NCI-H2227 (cell line): ENCODE measurements around the gene TATDN2.
"Not testable (repeated sequence)": the region's sequence is repeated elsewhere in the genome, so short reads cannot be mapped to it uniquely, and the experiment has no call there.

Source experiments
- DNase-seq: peaks from one replicate; lab custom pipeline; 2025; ENCODE audit not compliant: unreplicated experiment; lab: John Stamatoyannopoulos, UW

Gene TATDN2

GRCh38 chr3:10289077-10289476, 40.8 kb downstream of the TATDN2 start:
- DNase-seq, result no peak

DNA sequence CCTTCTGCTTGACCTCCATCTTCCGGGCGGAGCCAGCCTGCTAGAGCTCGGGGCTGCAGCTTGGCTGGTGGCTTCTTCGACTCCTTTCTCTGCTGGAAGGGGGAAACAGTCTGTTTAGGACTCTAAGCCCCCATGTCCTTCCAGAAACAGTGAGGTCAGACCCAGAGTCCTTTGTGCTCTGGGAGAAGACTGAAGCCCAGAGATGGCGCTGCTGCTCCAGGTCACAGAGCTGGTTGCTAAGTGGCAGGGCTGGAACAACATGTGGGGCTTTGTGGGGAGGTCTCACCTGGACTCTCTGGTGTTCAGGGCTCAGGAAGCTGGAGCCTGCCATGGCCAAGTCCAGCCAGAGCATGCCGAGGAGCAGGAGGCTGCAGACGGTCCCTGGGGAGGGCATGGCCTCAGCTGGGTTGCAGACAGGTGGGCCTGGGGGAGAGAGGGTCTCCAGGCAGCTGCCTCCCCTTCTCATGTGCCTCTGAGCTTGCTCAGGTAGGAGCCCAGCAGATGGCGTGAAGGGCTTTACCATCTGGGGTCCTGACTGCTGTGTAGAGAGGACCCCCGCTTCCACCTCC, 41.6 kb downstream of the TATDN2 start:
- DNase-seq, result no peak

DNA sequence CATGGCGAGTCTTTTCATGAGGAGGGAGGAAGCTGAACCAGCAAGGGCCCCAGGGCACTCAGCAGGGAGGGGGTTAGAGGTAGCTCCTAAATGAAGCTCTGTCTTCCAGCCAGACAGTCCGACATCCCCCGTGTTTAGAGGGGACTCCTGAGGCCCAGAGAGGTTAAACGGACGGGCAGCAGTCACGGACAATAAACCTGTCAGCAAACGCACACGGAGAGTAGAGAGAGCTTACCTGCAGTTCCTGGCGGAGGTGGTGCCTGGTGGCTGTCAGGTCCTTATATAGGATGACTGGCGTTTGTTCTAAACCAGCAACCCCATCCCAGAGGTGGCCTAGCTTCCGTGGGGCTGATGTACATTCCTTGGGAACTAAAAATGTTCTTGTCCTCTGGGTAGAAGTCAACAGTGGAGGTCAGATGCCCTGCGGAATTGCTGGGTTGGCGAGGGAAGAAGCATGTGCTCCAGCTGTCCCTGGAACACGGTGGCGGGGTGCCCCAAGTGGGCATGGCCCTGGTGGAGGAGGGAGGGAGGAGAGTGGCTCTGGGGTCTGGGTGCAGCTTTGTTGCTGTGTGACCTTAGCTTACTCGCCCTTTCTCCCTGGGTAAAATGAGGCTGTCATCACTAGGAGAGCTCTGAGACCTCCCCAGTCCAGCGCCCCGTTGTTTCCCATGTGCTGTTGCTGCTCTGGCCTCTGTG, 42.4 kb downstream of the TATDN2 start:
- DNase-seq, result no peak

GRCh38 chr3:10291641-10292040, 43.4 kb downstream of the TATDN2 start:
- DNase-seq, result no peak

- DNase-seq, result no peak
Measured at GRCh38 chr3:10292505-10293419, 44.5 kb downstream of the TATDN2 start, which contains the start of gene GHRL. Gene GHRL (minus strand): TSS chr3:10292947. CDS start chr3:10290180, 2,767 bp downstream.

DNA sequence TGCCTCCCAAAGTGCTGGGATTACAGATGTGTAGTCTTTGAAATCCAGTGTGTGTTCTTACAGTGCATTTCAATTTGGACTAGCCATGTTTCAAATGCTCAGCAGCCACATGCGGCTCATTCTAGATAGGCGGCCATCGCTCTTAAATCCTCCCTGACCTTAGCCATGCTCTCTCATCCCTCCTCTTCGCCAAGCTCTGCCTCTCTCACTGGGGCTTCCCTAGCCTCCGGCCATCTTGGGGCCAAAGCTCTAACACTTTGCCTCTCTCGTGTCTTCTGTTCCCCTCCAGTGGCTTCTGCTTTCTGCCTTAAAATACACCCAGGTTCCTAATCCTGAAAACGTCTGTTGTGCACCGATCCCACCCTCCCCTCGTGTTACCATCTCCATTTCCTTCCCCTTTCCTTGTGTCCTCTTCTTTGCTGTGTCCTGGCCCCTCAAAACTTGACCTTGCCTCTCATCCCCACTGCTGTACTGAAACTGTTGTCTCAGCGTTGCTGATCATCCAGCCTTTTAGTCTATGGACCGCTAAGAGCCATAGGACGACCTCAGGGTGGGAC, 45.8 kb downstream of the TATDN2 start:
- no peak for DNase-seq

DNA sequence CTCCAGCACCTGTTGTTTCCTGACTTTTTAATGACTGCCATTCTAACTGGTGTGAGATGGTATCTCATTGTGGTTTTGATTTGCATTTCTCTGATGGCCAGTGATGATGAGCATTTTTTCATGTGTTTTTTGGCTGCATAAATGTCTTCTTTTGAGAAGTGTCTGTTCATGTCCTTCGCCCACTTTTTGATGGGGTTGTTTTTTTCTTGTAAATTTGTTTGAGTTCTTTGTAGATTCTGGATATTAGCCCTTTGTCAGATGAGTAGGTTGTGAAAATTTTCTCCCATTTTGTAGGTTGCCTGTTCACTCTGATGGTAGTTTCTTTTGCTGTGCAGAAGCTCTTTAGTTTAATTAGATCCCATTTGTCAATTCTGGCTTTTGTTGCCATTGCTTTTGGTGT, 49.8 kb downstream of the TATDN2 start:
- DNase-seq, result not testable (repeated sequence)

- DNase-seq, result no peak
Measured at GRCh38 chr3:10299175-10299574, 50.9 kb downstream of the TATDN2 start.

DNA sequence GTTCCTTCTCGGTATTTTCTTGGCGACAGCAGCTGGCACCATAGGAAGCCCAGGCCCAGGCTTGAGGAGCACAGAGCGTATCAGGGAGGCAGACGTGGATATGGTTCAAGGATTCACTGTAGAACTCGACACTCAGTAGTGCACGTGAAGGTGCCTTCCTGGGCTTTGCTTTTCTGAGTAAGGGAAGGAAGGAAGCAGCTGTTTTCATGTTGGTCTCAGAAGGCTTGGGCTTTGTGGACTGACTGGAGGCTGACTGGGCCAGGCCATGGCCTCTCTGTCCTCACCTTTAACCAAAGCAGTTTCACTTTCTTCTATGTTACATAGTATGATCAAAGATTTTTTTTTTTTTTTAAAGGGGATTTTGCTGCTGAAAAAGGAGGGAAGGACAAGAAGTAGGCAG, 51.4 kb downstream of the TATDN2 start:
- DNase-seq, result no peak

DNA sequence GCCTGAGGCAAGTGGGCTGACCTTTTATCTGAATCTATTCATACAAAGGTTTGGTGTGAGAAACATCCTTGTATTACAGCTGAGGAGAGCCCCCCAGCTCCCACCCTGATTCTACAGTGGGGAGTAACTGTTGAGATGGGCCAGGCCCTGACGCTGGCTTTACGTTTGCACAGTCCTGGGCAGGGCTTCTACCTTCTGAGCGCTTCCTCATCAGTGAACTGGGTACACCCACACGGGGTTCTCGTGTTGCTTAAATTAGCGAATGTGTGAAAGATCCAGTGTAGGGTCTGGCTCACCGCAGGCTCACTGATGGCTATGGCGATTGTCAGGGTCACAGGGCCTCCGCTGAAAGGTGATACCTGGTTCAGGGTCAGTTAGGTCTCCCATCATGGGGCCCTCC, 51.8 kb downstream of the TATDN2 start:
- DNase-seq, result no peak

DNA sequence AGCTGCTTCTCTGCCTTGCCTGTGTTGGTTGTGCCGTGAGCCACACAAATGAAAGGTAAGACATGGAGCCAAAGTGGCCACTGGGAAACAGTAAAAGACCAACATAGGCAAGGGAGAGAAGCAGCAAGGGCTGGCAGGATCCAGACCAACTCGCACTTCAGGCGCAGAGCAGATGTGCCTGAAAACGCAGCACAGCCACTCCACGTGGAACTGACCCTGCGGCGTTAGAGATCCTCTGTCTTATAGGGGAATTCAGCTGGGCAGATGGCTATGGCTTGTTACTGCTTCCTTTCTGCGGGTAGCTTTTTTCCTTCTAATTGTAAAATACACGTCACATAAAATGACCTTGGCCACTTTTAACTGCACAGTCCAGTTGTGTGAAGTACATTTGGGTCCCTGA, 54.8 kb downstream of the TATDN2 start:
- DNase-seq, result no peak

DNA sequence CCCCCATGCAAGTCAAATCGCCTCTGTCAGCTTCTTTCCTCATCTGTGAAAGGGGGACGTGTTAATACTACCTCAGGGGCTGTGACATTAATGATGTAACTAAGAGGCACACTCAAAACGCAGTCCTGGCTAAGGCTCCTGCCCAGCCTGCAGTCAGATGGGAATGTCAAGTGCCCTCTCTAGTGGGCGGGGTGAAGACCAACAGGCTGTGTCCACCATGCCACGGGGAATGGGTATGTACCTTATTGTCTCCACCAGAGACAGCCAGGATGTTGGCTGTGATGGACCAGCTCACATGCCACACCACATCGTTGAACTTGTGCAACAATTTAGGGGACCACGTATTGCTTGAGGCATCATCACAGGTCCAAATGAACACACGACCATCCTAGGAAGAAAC, 55.5 kb downstream of the TATDN2 start:
- no peak for DNase-seq

DNA sequence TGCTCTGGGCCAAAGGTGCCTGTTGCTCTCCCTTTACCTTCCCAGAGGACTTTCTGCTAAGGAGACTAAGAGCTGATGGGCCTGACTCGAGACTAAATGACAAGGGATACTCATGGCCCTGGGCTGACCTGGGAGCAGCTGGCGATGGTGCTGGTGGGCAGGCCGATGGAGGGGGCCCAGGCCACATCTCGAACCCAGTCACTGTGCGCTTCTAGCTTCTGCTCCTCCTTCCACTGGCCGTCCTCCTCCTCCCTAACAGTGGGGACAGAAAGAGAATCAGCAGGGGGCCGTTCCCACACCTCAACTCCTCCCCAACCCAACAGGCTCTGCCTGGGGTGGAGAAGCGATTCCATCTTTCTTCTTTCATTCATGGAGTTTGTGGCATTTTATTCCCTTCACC, 56.6 kb downstream of the TATDN2 start:
- DNase-seq, result no peak

DNA sequence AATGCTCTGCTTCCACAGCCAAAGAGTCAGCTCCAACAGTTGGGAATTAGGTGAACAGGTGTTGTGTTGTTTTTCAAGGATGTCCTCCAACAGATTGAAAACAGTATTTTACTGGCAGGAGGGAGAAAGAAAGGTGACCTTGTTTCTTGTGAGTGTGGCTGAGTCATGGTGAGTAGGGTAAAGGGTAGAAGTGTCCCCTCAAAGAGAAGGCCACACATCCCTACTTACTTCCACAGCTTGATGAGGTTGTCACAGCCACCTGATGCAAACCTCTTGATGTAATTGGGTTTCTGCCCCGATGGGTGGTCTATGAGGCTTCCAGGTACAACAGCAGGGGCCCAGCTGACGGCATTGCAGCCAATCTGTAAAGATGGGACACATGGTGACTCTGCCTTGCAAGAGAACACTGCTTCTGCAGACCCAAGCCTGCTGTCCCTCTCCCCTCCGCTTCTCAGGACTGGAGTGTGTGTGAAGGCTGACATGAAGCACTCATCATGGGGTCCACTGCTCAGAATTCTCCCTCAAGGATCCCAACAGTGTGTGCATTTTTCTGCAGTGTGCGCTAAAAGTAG, 57.2 kb downstream of the TATDN2 start:
- no peak for DNase-seq

GRCh38 chr3:10306156-10306555, 57.9 kb downstream of the TATDN2 start:
- no peak for DNase-seq

GRCh38 chr3:10308678-10309077, 60.4 kb downstream of the TATDN2 start:
- DNase-seq, result no peak

DNA sequence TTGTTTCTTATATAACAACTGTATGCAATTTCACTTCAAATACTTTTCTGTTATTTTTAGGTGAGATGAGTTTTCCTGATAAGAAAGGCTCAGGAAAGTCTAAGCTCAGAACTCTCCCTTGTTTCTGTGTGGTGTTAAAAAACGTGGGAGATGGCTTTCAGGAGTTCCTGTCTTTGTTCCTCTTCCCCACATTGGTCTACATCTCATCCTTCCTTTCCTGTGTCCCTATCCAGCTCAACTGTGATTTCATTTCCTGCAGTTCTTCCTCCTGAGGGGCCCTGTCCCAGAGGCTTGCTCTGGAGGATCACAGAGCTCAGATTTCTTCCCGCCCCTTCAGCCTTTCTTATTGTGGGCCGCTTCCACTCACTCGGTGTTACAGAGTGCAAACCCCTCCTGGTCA, 61.5 kb downstream of the TATDN2 start:
- no peak for DNase-seq

- DNase-seq, result no peak
Measured at GRCh38 chr3:10310578-10310977, 62.3 kb downstream of the TATDN2 start.

DNA sequence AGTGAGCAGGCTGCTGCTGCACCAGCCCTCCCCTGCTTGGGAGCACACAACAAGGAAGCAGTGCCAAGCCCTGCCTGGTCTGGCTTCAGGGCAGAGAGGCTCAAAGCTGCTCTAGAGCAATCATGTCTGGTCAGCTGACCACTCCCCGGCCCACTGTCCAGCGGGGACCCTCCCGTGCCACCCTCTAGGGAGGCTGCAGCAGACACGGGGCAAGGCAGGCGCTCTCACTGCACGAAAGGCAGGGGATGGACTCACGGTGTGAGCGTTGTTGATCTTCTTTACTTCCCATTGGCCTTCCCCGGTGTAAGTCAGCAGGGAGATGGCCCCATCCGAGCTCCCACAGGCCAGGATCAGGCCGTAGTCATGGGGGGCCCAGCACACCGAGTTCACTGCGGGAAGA, 63.5 kb downstream of the TATDN2 start:
- DNase-seq, result no peak

- no peak for DNase-seq
Measured at GRCh38 chr3:10312391-10312790, 64.1 kb downstream of the TATDN2 start.

GRCh38 chr3:10312861-10313260, 64.6 kb downstream of the TATDN2 start:
- DNase-seq, result no peak
